Endothelial cell of umbilical vein (primary cell): Measurements from ENCODE around the gene JAG2. TPM values are rescaled to one million over a fixed set of nuclear protein-coding genes. Genes with fewer than 3 reads are reported as not detected.

Source experiments
- BruUV-seq: library from RNA; stranded (reverse); fragments of 400-500 nt; replicated peaks from 2 replicates; lab custom pipeline; 2021; lab: Mats Ljungman, UMichigan
- CTCF ChIA-PET: fragments of 300-600, 350-600 bp; sonication (Branson Sonifier 250); formaldehyde crosslinking; loops from one replicate; lab custom pipeline; 2021; ENCODE audit warnings: antibody characterized with exemption, inconsistent platforms; lab: Charles Lee
- POLR2A ChIA-PET: fragments of 300-600, 350-600 bp; sonication (Branson Sonifier 250); formaldehyde crosslinking; loops from one replicate; lab custom pipeline; 2021; ENCODE audit warnings: antibody characterized with exemption, inconsistent platforms; lab: Charles Lee
- DNase-seq: peaks from one replicate; pipeline ENCODE4 v3.0.0-alpha.2; 2011; ENCODE audit warnings: low read depth, low spot score
- FAIRE-seq: peaks from 2 replicates; lab custom pipeline; 2011; peaks lifted over from hg19 to GRCh38; lab: Jason Lieb, UNC
- H2AFZ ChIP-seq: 2 replicates; pipeline ENCODE4 v1.6.0; 2012; ENCODE audit warnings: low read depth, low read length, control low read depth, inconsistent platforms
- H3K27ac ChIP-seq: 2 replicates; pipeline ENCODE4 v1.5.1; 2011; ENCODE audit warnings: low read depth, mild to moderate bottlenecking, control low read depth, low read length, moderate library complexity; ENCODE audit not compliant: insufficient read depth
- H3K27me3 ChIP-seq, 2 experiments: 2 replicates each; pipeline versions ENCODE4 v1.6.0 to v1.6.1; 2011; ENCODE audit warnings: low read length in 2 of 2, mixed read lengths in 1 of 2; ENCODE audit not compliant: control insufficient read depth in 2 of 2, insufficient read depth in 2 of 2
- H3K36me3 ChIP-seq, 2 experiments: 2 replicates in 1 of 2; 3 replicates in 1 of 2; pipeline ENCODE4 v1.5.1; 2011; ENCODE audit warnings: low read length in 2 of 2, mild to moderate bottlenecking in 1 of 2, moderate library complexity in 1 of 2; ENCODE audit not compliant: control insufficient read depth in 2 of 2, insufficient read depth in 2 of 2; ENCODE audit errors: extremely low read depth in 1 of 2
- H3K4me1 ChIP-seq: 3 replicates; pipeline ENCODE4 v1.5.1; 2011; ENCODE audit warnings: mild to moderate bottlenecking, low read length; ENCODE audit not compliant: control insufficient read depth, insufficient read depth; ENCODE audit errors: extremely low read depth
- H3K4me2 ChIP-seq: 2 replicates; pipeline ENCODE4 v1.6.1; 2011; ENCODE audit warnings: low read length, control low read depth, mixed read lengths; ENCODE audit not compliant: insufficient read depth
- H3K4me3 ChIP-seq, 3 experiments: fragments of 200-600 bp in 1 of 3; sonication (generic), shearing (Covaris generic) in 1 of 3; replicated peaks in 1 of 3; 2 replicates each; pipeline ENCODE4 v1.5.1; 2011 to 2016; ENCODE audit warnings: control low read depth in 3 of 3, low read length in 3 of 3, mild to moderate bottlenecking in 2 of 3, inconsistent platforms in 1 of 3, low read depth in 1 of 3, moderate library complexity in 1 of 3; ENCODE audit not compliant: insufficient read depth in 1 of 3
- H3K79me2 ChIP-seq: 2 replicates; pipeline ENCODE4 v1.6.0; 2012; ENCODE audit warnings: low read length, inconsistent platforms; ENCODE audit not compliant: control insufficient read depth, insufficient read depth
- H3K9ac ChIP-seq: replicated peaks from 2 replicates; pipeline ENCODE3; 2011; ENCODE audit warnings: low read length, control low read depth; ENCODE audit not compliant: insufficient read depth; ENCODE audit errors: extremely low read depth
- H3K9me1 ChIP-seq: replicated peaks from 3 replicates; pipeline ENCODE4 v1.6.0; 2011; ENCODE audit warnings: mild to moderate bottlenecking, low read length; ENCODE audit not compliant: control insufficient read depth, insufficient read depth; ENCODE audit errors: extremely low read depth
- H3K9me3 ChIP-seq: replicated peaks from 2 replicates; pipeline ENCODE4 v1.5.1; 2012; ENCODE audit warnings: low read length, inconsistent platforms; ENCODE audit not compliant: control insufficient read depth, insufficient read depth
- H4K20me1 ChIP-seq: replicated peaks from 2 replicates; pipeline ENCODE3; 2011; ENCODE audit warnings: mild to moderate bottlenecking, low read length; ENCODE audit not compliant: control insufficient read depth, insufficient read depth; ENCODE audit errors: extremely low read depth
- CTCF ChIP-seq, 2 donors: IDR thresholded peaks; 1 replicate in 1 of 2; 2 replicates in 1 of 2; pipeline ENCODE4 v1.5.1; 2011; ENCODE audit warnings: low read length in 2 of 2, mild to moderate bottlenecking in 2 of 2, moderate library complexity in 2 of 2, control low read depth in 1 of 2, inconsistent platforms in 1 of 2, low read depth in 1 of 2; ENCODE audit not compliant: insufficient read depth in 1 of 2; ENCODE audit errors: extremely low read depth in 1 of 2
- EZH2 ChIP-seq: IDR thresholded peaks from 2 replicates; pipeline ENCODE4 v1.6.1; 2012; ENCODE audit warnings: borderline replicate concordance, low read depth, mild to moderate bottlenecking, moderate library complexity, low read length, inconsistent platforms; ENCODE audit not compliant: severe bottlenecking
- GATA2 ChIP-seq: IDR thresholded peaks from 2 replicates; pipeline ENCODE4 v1.7.0; 2011; ENCODE audit warnings: low read depth, mild to moderate bottlenecking, moderate library complexity, mixed read lengths, low read length; ENCODE audit not compliant: insufficient read length, insufficient read depth
- MAX ChIP-seq: IDR thresholded peaks from 2 replicates; pipeline ENCODE4 v1.6.1; 2011; ENCODE audit not compliant: insufficient read depth, insufficient read length
- MYC ChIP-seq: IDR thresholded peaks from one replicate; pipeline ENCODE4 v1.6.1; 2011; ENCODE audit warnings: mild to moderate bottlenecking, low read depth, low read length
- POLR2A ChIP-seq: IDR thresholded peaks from 2 replicates; pipeline ENCODE4 v1.6.1; 2012; ENCODE audit warnings: low read depth, mild to moderate bottlenecking, control low read depth, low read length
- POLR2AphosphoS5 ChIP-seq: IDR thresholded peaks from 2 replicates; pipeline ENCODE4 v1.6.1; 2012; ENCODE audit warnings: low read depth, mild to moderate bottlenecking, control low read depth, low read length, moderate library complexity; ENCODE audit not compliant: insufficient read depth
- dilution Hi-C: fragments of 300-500 bp; cut with MboI; formaldehyde crosslinking; loops from one replicate; pipeline ENCODE4 v1.15.0; 2019; ENCODE audit warnings: low sequenced_read_pairs; ENCODE audit not compliant: extremely low pct_ligation_motif_present
- intact Hi-C: fragments of 100-400 bp; cut with micrococcal nuclease; formaldehyde crosslinking; loops from one replicate; pipeline ENCODE4 v1.10.0; 2022
- polyA plus RNA-seq, 4 experiments: library from polyadenylated mRNA; depleted of rRNA in 3 of 4; stranded (reverse) in 3 of 4; unstranded in 1 of 4; fragments of >200 nt; gene quantifications; 2 replicates each; pipeline versions ENCODE4 v1.2.1 to v1.2.3, GENCODE V29; 2011 to 2012; ENCODE audit warnings: missing spikeins in 1 of 4
- total RNA-seq: library from RNA; stranded (reverse); gene quantifications from 2 replicates; pipeline ENCODE4 v1.2.3, GENCODE V29; 2021

Gene JAG2
- total and polyA plus RNA-seq, 2 donors (not counting 3 experiments of a cell fraction or from before 2014, with no cell fraction given): 105 to 128 TPM

- FAIRE-seq (no peak), DNase-seq (no peak)
- Histone ChIP-seq H3K27ac (no peak overlapping the region), H3K9me3 (no peaks in the 10 kb centered on the region), H3K79me2 (no peaks in the 10 kb centered on the region), H2AFZ (no peak overlapping the region), H3K36me3 (no peaks in the 10 kb centered on the region), H3K9ac (no peak overlapping the region), H3K4me2 (no peak overlapping the region), H3K4me1 (no peaks in the 10 kb centered on the region), H3K27me3 (peaks cover 16 to 39% of the 10 kb centered on the region in 2 experiments), H4K20me1 (no peaks in the 10 kb centered on the region), H3K4me3 (no peak overlapping the region), H3K9me1 (no peaks in the 10 kb centered on the region)
- intact Hi-C loops (no loop called here), dilution Hi-C loops (no loop called here)
- CTCF ChIA-PET: interaction anchor here (1.2 to 1.6 kb wide), 2 partner anchors 12 to 26 kb away, joined by 3 to 7 read pairs; no protein-coding TSS in a partner anchor
- POLR2A ChIA-PET: no interaction called here
- BruUV-seq: no TSS peak
- TF ChIP-seq MYC (no peak), POLR2A (no peak), GATA2 (no peak), EZH2 (no peak), MAX (no peak), CTCF (IDR thresholded peaks at IDR 0.05; ENCODE audit: extremely low read depth in 1 of 2, insufficient read depth in 1 of 2, low read depth in 1 of 2, low read length in 2 of 2) (no peak), POLR2AphosphoS5 (no peak)
These were observed 66.2 kb downstream of the JAG2 start for GRCh38 chr14:105102361-105102870.
